Muscle layer of duodenum (tissue), 2 donors: ENCODE data around the gene WNK2.

ENCODE experiments used
- H3K27ac ChIP-seq: one replicate; pipeline ENCODE4 v1.7.0; 2013; ENCODE audit warnings: mild to moderate bottlenecking, low read length
- H3K27me3 ChIP-seq: one replicate; pipeline ENCODE4 v1.7.0; 2013; ENCODE audit warnings: low read depth, mild to moderate bottlenecking, control low read depth, low read length
- H3K36me3 ChIP-seq, 2 donors: one replicate each; pipeline ENCODE4 v1.7.0; 2013; ENCODE audit warnings: low read length in 2 of 2, control low read depth in 1 of 2, mild to moderate bottlenecking in 1 of 2; ENCODE audit not compliant: insufficient read depth in 2 of 2, control insufficient read depth in 1 of 2
- H3K4me1 ChIP-seq, 2 donors: one replicate each; pipeline ENCODE4 v1.7.0; 2013; ENCODE audit warnings: low read length in 2 of 2, mild to moderate bottlenecking in 2 of 2, control low read depth in 1 of 2, moderate library complexity in 1 of 2; ENCODE audit not compliant: insufficient read depth in 2 of 2, control insufficient read depth in 1 of 2
- H3K4me3 ChIP-seq, 2 donors: one replicate each; pipeline ENCODE4 v1.7.0; 2013; ENCODE audit warnings: low read length in 2 of 2, low read depth in 1 of 2, mild to moderate bottlenecking in 1 of 2
- H3K9me3 ChIP-seq, 2 donors: one replicate each; pipeline ENCODE4 v1.7.0; 2013; ENCODE audit warnings: low read length in 2 of 2, control low read depth in 1 of 2, mild to moderate bottlenecking in 1 of 2; ENCODE audit not compliant: control insufficient read depth in 1 of 2
- donor health status: healthy.

The WNK2 gene

GRCh38 chr9:93216073-93216365 is 32.1 kb downstream of the WNK2 start:
- H3K9me3 ChIP-seq: no peaks in the 10 kb centered on the region
- H3K27me3 ChIP-seq: no peaks in the 10 kb centered on the region
- H3K4me3 ChIP-seq: no peak overlapping the region
- H3K27ac ChIP-seq: no peak overlapping the region
- H3K4me1 ChIP-seq: peaks cover 0 to 12% of the 10 kb centered on the region in 2 donors
- no peaks in the 10 kb centered on the region for H3K36me3 ChIP-seq

DNA sequence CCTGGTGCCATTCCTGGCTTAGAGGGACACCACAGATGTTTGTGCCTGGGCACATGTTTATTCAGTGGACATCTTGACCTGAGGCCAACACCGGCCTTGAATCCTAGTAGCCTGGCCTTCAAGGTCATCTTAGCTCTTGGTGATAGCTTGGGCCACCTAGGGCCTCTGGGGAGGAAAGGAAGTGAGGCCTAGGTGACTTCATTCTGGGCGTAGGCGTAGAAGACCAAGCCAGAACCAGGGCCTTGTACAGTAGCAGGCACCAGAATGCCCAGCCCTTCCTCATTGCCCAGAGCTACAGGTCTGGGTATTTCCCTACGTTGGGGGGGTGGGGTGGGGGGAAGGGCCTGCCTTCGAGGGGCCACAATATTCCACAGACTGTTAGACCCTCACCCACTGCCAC is 33.8 kb downstream of the WNK2 start:
- Histone ChIP-seq H3K9me3 (no peaks in the 10 kb centered on the region), H3K36me3 (no peaks in the 10 kb centered on the region), H3K27me3 (no peaks in the 10 kb centered on the region), H3K4me1 (peaks cover 0 to 12% of the 10 kb centered on the region in 2 donors), H3K27ac (no peak overlapping the region), H3K4me3 (no peak overlapping the region)

- Histone ChIP-seq H3K9me3 (no peaks in the 10 kb centered on the region), H3K27me3 (no peaks in the 10 kb centered on the region), H3K27ac (no peak overlapping the region), H3K4me3 (no peak overlapping the region), H3K36me3 (no peaks in the 10 kb centered on the region), H3K4me1 (peaks cover 0 to 14% of the 10 kb centered on the region in 2 donors)
Measured at GRCh38 chr9:93218161-93218560, 34.2 kb downstream of the WNK2 start.

GRCh38 chr9:93218671-93219420 is 34.9 kb downstream of the WNK2 start:
- H3K4me3 ChIP-seq: no peak overlapping the region
- H3K9me3 ChIP-seq: no peaks in the 10 kb centered on the region
- no peaks in the 10 kb centered on the region for H3K36me3 ChIP-seq
- H3K27ac ChIP-seq: no peak overlapping the region
- H3K4me1 ChIP-seq: peaks cover 5 to 21% of the 10 kb centered on the region in 2 donors
- H3K27me3 ChIP-seq: no peaks in the 10 kb centered on the region

DNA sequence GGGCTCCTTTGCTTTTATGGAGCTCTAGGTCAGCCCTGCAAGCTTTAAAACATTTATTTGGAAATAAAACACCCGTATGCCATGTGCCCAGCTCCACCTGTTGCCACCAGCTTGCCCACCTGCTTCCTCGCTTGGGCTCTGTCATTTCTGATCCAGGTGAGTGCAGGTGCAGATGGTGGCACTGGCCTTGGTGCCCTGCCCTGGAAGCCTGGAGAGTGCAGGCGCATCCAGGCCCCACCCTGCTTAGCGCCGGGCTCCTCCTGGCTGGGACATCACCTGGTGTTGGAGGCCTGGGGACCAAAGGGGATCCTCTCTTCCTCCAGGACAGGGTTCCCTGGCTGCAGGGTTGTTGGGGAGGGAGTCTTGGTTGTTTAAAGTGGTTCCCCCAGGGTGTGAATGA is 35.8 kb downstream of the WNK2 start:
- Histone ChIP-seq H3K9me3 (no peaks in the 10 kb centered on the region), H3K36me3 (no peaks in the 10 kb centered on the region), H3K27ac (no peak overlapping the region), H3K4me3 (no peak overlapping the region), H3K4me1 (peaks cover 5 to 29% of the 10 kb centered on the region in 2 donors), H3K27me3 (no peaks in the 10 kb centered on the region)

- Histone ChIP-seq H3K27ac (no peak overlapping the region), H3K27me3 (no peaks in the 10 kb centered on the region), H3K4me3 (no peak overlapping the region), H3K4me1 (peaks cover 5 to 29% of the 10 kb centered on the region in 2 donors), H3K9me3 (no peaks in the 10 kb centered on the region), H3K36me3 (no peaks in the 10 kb centered on the region)
Measured at GRCh38 chr9:93220627-93221026, 36.7 kb downstream of the WNK2 start.

GRCh38 chr9:93221044-93221443 is 37.1 kb downstream of the WNK2 start:
- Histone ChIP-seq H3K27me3 (no peaks in the 10 kb centered on the region), H3K36me3 (no peaks in the 10 kb centered on the region), H3K27ac (no peak overlapping the region), H3K4me1 (peaks cover 5 to 29% of the 10 kb centered on the region in 2 donors), H3K9me3 (no peaks in the 10 kb centered on the region), H3K4me3 (no peak overlapping the region)

DNA sequence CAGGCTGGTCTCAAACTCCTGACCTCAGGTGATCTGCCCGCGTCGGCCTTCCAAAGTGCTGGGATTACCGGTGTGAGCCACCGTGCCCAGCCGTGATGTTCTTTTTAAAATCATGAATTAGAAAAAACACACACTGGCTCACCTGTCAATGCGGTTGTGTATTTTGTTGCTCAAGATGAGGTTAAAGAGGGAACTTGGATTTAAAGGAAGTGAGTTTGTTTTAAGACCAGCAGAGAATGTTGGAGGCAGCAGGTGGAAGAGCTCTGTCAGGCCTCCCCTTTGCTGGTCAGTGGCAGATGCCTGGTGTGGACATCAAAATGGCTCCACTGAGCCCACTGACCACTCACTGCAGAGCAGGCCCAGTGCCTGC is 38.9 kb downstream of the WNK2 start:
- no peaks in the 10 kb centered on the region for H3K9me3 ChIP-seq
- H3K4me1 ChIP-seq: peaks cover 5 to 27% of the 10 kb centered on the region in 2 donors
- peak overlapping the region; percentile 5 for H3K27ac ChIP-seq

GRCh38 chr9:93223260-93224180 is 39.6 kb downstream of the WNK2 start:
- H3K36me3 ChIP-seq: no peaks in the 10 kb centered on the region
- H3K4me3 ChIP-seq: no peak overlapping the region
- H3K27ac ChIP-seq: peak overlapping the region; percentile 5
- peaks cover 5 to 28% of the 10 kb centered on the region in 2 donors for H3K4me1 ChIP-seq
- H3K9me3 ChIP-seq: no peaks in the 10 kb centered on the region
- no peaks in the 10 kb centered on the region for H3K27me3 ChIP-seq

More for the DNA sequence above, 38.9 kb downstream of the WNK2 start:
- H3K36me3 ChIP-seq: no peaks in the 10 kb centered on the region
- H3K27me3 ChIP-seq: no peaks in the 10 kb centered on the region
- H3K4me3 ChIP-seq: no peak overlapping the region

DNA sequence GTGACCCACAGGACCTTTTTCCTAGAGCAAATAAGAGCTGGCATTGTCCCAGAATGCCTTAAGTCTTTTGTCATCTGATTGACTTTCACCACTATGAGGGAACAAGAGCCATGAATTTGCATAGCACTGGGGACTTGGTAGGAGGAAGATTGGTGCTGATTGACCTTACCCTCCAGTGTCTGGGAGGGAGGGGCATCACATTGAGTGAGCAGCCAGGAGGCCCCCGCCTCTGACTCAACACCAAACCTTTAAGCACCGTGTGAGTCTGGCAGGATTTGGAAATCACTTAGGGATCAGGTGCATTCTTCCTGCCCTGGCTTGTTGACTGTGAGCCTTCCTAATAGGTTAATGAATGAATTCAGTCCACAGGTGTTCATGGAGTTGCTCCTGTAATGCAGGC is 40.7 kb downstream of the WNK2 start:
- H3K36me3 ChIP-seq: no peaks in the 10 kb centered on the region
- no peak overlapping the region for H3K27ac ChIP-seq
- H3K4me1 ChIP-seq: peaks cover 5 to 33% of the 10 kb centered on the region in 2 donors
- H3K27me3 ChIP-seq: no peaks in the 10 kb centered on the region
- no peaks in the 10 kb centered on the region for H3K9me3 ChIP-seq
- no peak overlapping the region for H3K4me3 ChIP-seq

DNA sequence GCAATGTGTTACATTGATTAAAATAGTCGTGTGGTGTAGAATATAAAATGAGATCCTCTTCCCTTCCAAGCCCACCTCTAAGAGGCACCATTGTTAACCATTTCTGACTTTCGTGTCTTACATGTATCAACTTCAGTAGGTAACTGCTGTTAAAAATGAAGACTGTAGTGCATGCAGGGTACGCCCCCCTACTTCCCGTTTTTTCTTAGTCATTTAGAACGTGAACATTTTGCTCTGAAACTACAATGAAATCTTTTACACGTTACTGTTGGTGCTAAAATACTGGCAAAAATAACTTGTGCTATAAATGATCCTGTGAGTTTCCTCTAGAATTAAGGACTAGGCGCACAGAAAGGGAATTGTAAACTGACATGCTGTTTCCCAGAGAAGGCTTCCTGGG is 41.5 kb downstream of the WNK2 start:
- Histone ChIP-seq H3K9me3 (no peaks in the 10 kb centered on the region), H3K36me3 (no peaks in the 10 kb centered on the region), H3K27ac (no peak overlapping the region), H3K27me3 (no peaks in the 10 kb centered on the region), H3K4me3 (no peak overlapping the region), H3K4me1 (peaks cover 5 to 42% of the 10 kb centered on the region in 2 donors)
